Activated CD8-positive, alpha-beta T cell treated with anti-CD3 and anti-CD28 coated beads for 36 hours (primary cell): ENCODE results near the gene PRSS12. TPM values are rescaled to one million over a fixed set of nuclear protein-coding genes. Genes with fewer than 3 reads are reported as not detected.

Source experiments
- ATAC-seq: fragments of 200-7000 bp; cut with Tn5 transposase; one replicate; pipeline ENCODE4 v1.10.0; 2021; ENCODE audit warnings: mild to moderate bottlenecking, moderate library complexity
- CTCF ChIA-PET: fragments of 350-600 bp; sonication (Branson Sonifier 250); formaldehyde crosslinking; loops from one replicate; lab custom pipeline; 2021; ENCODE audit warnings: antibody characterized with exemption; lab: Charles Lee
- POLR2A ChIA-PET: fragments of 350-600 bp; sonication (Branson Sonifier 250); formaldehyde crosslinking; loops from one replicate; lab custom pipeline; 2021; ENCODE audit warnings: antibody characterized with exemption; lab: Charles Lee
- DNase-seq: peaks from one replicate; pipeline ENCODE4 v3.0.0-alpha.2; 2020
- H3K27ac Mint-ChIP-seq: one replicate; pipeline ENCODE4 v1.8.0; 2021; ENCODE audit warnings: mild to moderate bottlenecking, mixed read lengths
- H3K27me3 Mint-ChIP-seq: one replicate; pipeline ENCODE4 v1.8.0; 2021; ENCODE audit warnings: mixed read lengths
- H3K36me3 Mint-ChIP-seq: one replicate; pipeline ENCODE4 v1.8.0; 2021; ENCODE audit warnings: low read depth, mixed read lengths
- H3K4me1 Mint-ChIP-seq: one replicate; pipeline ENCODE4 v1.8.0; 2021; ENCODE audit warnings: low read depth, mixed read lengths
- H3K4me3 Mint-ChIP-seq: one replicate; pipeline ENCODE4 v1.8.0; 2021; ENCODE audit warnings: mild to moderate bottlenecking, moderate library complexity, mixed read lengths
- H3K9me3 Mint-ChIP-seq: one replicate; pipeline ENCODE4 v1.8.0; 2021; ENCODE audit warnings: mixed read lengths
- intact Hi-C: fragments of 100-400 bp; cut with micrococcal nuclease; formaldehyde crosslinking; loops from one replicate; pipeline ENCODE4 v1.10.0; 2022
- total RNA-seq, 2 experiments: library from RNA; stranded (reverse); gene quantifications; one replicate each; pipeline ENCODE4 v1.2.3, GENCODE V29; 2021
- TF ChIP-seq, protein P1 (sequence below): fragments of 200-600 bp; IDR thresholded peaks from one replicate; pipeline ENCODE4 v1.8.0; 2022; ENCODE audit warnings: antibody characterized with exemption, mild to moderate bottlenecking

Gene PRSS12
- total RNA-seq, 2 experiments from 2014 or later: not detected

DNA sequence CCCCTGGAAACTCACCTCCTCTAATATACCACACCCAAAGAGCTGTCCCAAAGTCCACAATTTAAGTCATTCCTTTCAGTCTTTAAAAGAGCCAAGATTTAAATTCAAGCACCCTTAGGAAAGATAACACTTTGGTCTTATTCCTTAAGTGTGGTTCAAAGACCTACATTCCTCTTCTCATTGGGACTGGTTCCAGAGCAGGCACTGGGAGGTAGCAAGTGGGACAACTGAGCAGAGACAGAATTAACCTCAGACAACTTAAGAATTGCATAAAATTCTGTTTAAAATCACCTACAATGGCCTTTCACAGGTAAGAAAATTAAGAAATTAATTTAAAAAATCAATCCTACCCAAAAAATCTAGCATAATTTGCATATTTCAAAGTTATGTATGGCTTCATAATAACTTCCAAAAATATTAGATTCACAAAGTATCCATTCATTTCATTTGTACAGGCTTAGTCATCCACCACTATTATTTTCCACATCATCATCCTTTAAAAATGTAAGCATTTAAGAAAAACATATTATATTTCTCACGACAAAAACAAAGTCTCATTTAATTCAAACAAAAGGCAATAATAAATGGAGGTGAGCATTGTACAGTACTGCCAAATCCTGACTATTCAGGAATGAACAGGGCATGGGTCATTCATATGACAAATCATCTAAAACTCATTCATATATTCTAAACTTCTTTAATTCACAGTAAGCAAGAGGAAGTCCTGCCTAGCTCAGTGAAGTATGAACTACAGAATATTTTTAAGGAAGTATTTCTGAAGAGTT is 13.6 kb downstream of the PRSS12 start:
- ChIA-PET POLR2A (no interaction called here), CTCF (no interaction called here)
- Mint-ChIP-seq H3K27me3 (peaks cover 9% of the 10 kb centered on the region), H3K36me3 (no peaks in the 10 kb centered on the region), H3K9me3 (no peaks in the 10 kb centered on the region), H3K27ac (no peak overlapping the region), H3K4me3 (no peak overlapping the region), H3K4me1 (no peaks in the 10 kb centered on the region)
- intact Hi-C loops: no loop called here
- TF ChIP-seq, protein P1, sequence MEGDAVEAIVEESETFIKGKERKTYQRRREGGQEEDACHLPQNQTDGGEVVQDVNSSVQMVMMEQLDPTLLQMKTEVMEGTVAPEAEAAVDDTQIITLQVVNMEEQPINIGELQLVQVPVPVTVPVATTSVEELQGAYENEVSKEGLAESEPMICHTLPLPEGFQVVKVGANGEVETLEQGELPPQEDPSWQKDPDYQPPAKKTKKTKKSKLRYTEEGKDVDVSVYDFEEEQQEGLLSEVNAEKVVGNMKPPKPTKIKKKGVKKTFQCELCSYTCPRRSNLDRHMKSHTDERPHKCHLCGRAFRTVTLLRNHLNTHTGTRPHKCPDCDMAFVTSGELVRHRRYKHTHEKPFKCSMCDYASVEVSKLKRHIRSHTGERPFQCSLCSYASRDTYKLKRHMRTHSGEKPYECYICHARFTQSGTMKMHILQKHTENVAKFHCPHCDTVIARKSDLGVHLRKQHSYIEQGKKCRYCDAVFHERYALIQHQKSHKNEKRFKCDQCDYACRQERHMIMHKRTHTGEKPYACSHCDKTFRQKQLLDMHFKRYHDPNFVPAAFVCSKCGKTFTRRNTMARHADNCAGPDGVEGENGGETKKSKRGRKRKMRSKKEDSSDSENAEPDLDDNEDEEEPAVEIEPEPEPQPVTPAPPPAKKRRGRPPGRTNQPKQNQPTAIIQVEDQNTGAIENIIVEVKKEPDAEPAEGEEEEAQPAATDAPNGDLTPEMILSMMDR: no peak
- DNase-seq (no peak), ATAC-seq (no peak)

DNA sequence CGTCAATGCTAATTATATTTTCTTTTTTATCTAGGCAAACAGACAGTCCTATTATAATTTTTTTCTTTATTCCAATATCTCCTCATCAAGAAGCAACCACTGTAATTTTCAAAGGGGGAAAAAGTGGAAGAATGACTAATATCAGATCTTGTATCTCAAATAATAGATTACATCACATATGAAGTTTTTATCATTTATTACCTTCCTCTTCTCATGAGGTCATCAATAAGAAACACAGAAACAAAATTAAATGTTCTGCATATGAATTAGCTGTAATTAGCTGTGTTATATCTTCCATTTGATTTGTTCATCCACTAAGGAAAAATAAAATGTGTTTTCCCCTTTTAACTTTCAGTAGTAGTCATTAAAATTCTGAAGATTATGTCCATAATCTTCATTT is 14.3 kb downstream of the PRSS12 start:
- ATAC-seq (no peak), DNase-seq (no peak)
- Mint-ChIP-seq H3K27ac (no peak overlapping the region), H3K4me3 (no peak overlapping the region), H3K27me3 (peaks cover 9% of the 10 kb centered on the region), H3K4me1 (no peaks in the 10 kb centered on the region), H3K9me3 (no peaks in the 10 kb centered on the region), H3K36me3 (no peaks in the 10 kb centered on the region)
- TF ChIP-seq, protein P1: no peak
- ChIA-PET POLR2A (no interaction called here), CTCF (interaction anchor here (0.9 kb wide), 1 partner anchor 9 kb away, joined by 3 read pairs; no protein-coding TSS in a partner anchor)
- intact Hi-C loops: no loop called here

DNA sequence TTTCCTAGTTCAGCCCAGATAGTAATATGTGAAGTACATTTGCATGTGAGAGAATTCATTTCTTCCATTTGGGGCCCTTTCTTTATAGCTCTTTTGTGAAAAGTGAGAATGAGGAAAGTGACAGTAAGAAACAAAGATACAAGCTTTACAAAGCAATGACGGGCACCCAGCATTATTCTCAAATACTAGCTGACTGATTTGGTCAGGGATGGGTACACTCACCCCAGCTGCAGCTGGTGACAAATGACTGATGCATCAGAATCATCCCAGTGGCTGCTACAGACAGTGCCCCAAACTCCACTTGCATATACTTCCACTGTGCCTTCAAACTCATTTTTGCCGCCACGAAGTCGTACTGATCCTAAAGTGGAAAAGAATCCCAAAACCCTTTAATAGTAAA is 14.8 kb downstream of the PRSS12 start:
- ATAC-seq: no peak
- intact Hi-C loops: no loop called here
- CTCF ChIA-PET: interaction anchor here (0.9 kb wide), 1 partner anchor 10 kb away, joined by 3 read pairs; no protein-coding TSS in a partner anchor

DNA sequence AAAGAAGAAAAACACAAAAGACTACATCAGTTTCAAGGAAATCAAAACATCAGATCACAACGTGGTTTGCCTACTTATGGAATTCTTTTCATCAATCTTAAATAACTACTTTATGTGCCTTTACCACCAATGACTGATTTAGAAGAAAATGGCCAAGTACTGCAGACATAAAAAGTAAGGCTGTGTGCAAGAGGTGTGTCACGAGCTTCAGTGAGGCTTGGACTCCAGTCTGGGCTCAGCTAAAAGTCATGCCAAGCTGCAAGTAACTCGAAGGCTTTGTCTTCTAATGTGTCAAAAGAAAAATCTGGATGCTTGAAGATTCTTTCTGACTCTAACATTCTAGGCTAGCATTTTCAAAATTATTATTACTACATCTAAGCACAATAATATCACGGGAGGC is 17.0 kb downstream of the PRSS12 start:
- H3K27ac Mint-ChIP-seq: no peak overlapping the region
- no peak overlapping the region for H3K4me3 Mint-ChIP-seq
- H3K4me1 Mint-ChIP-seq: no peaks in the 10 kb centered on the region
- POLR2A ChIA-PET: no interaction called here
- H3K9me3 Mint-ChIP-seq: no peaks in the 10 kb centered on the region
- DNase-seq (no peak), ATAC-seq (no peak)
- intact Hi-C loops: no loop called here
- TF ChIP-seq, protein P1: no peak
- no peaks in the 10 kb centered on the region for H3K36me3 Mint-ChIP-seq
- CTCF ChIA-PET: no interaction called here
- H3K27me3 Mint-ChIP-seq: peaks cover 8% of the 10 kb centered on the region

More for the DNA sequence above, 14.8 kb downstream of the PRSS12 start:
- H3K4me3 Mint-ChIP-seq: no peak overlapping the region
- DNase-seq: no peak
- H3K27ac Mint-ChIP-seq: no peak overlapping the region
- no peaks in the 10 kb centered on the region for H3K4me1 Mint-ChIP-seq
- TF ChIP-seq, protein P1: no peak
- POLR2A ChIA-PET: no interaction called here
- H3K9me3 Mint-ChIP-seq: no peaks in the 10 kb centered on the region
- H3K36me3 Mint-ChIP-seq: no peaks in the 10 kb centered on the region
- peaks cover 9% of the 10 kb centered on the region for H3K27me3 Mint-ChIP-seq

DNA sequence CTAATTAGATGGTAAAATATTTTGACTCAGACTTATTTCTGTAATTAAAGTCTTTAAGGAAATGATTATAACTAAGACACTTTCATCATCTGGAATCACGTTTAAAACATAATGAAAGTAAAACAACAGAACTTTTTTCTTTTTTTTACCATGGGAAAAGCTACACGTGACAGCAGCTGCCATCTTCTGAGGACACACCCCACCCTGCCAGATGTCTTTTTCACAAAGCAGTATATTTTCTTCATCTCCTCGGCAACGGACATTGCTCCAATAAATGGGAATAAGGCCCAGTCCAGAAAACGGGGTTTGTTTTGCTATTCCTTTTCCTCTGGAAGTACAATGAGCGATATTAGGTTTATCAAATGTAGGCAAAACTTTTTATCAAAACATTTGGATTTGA is 17.5 kb downstream of the PRSS12 start:
- TF ChIP-seq, protein P1: no peak
- intact Hi-C loops: no loop called here
- no peak overlapping the region for H3K4me3 Mint-ChIP-seq
- no peaks in the 10 kb centered on the region for H3K4me1 Mint-ChIP-seq
- peaks cover 7% of the 10 kb centered on the region for H3K27me3 Mint-ChIP-seq
- ChIA-PET CTCF (interaction anchor here (1.6 kb wide), 1 partner anchor 18 kb away, joined by 4 read pairs; the partner anchor contains the start of gene PRSS12), POLR2A (no interaction called here)
- no peak for ATAC-seq
- no peaks in the 10 kb centered on the region for H3K36me3 Mint-ChIP-seq
- no peak for DNase-seq
- H3K27ac Mint-ChIP-seq: no peak overlapping the region
- H3K9me3 Mint-ChIP-seq: no peaks in the 10 kb centered on the region
